ENCODE results near the gene CFAP73. TPM values are rescaled to one million over a fixed set of nuclear protein-coding genes. Genes with fewer than 3 reads are reported as not detected.

Gene CFAP73
- total RNA-seq, 1 donor from 2014 or later, result not detected

GRCh38 chr12:113171543-113171942, 22.0 kb downstream of the CFAP73 start:
- Histone ChIP-seq H3K4me2 (no peak overlapping the region), H4K20me1 (ENCODE audit: low read depth) (peaks cover 7% of the 10 kb centered on the region), H3K27me3 (no peaks in the 10 kb centered on the region), H3K36me3 (peaks cover 2% of the 10 kb centered on the region), H3K4me1 (no peaks in the 10 kb centered on the region), H3K9me3 (ENCODE audit: low read depth) (no peaks in the 10 kb centered on the region), H2AFZ (replicated peaks) (no peak overlapping the region), H3K79me2 (ENCODE audit: low read depth) (no peaks in the 10 kb centered on the region), H3F3A (ENCODE audit: low read depth) (peaks cover 6% of the 10 kb centered on the region), H3K27ac (no peak overlapping the region), H3K4me3 (no peak overlapping the region), H3K9ac (no peak overlapping the region)
- TF ChIP-seq EZH2phosphoT487 (IDR thresholded peaks at IDR 0.05), result no peak
- TF ChIP-seq EZH2 (IDR thresholded peaks at IDR 0.05), result no peak
- Mint-ChIP-seq H3K4me1 (no peaks in the 10 kb centered on the region), H3K27ac (no peak overlapping the region), H3K9me3 (no peaks in the 10 kb centered on the region), H3K27me3 (ENCODE audit: insufficient read depth, low read depth) (peaks cover 2% of the 10 kb centered on the region), H3K36me3 (peaks cover 24% of the 10 kb centered on the region), H3K4me3 (no peak overlapping the region)
- no peak for DNase-seq (ENCODE audit: low spot score)

DNA sequence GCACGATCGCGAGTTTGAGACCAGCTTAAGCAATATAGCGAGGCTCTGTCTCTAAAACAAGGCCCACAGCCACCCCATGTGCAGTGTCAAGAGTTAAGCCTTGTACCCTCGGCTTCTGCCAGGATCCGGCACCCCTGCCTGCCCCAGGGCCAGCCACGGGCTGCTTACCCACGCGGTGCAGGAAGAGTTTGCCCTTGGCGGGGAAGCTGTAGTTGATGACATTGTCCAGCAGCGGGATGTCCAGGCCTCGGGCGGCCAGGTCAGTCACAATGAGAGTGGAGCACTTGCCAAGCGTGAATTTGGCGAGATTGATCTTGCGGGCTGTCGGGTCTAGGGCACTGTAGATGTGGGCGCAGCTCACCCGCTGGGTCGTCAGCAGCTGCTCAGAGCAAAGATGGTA, 22.7 kb downstream of the CFAP73 start:
- Histone ChIP-seq H2AFZ (replicated peaks) (no peak overlapping the region), H3K4me1 (no peaks in the 10 kb centered on the region), H3K79me2 (ENCODE audit: low read depth) (no peaks in the 10 kb centered on the region), H3K27me3 (no peaks in the 10 kb centered on the region), H3K9ac (no peak overlapping the region), H3K27ac (no peak overlapping the region), H3K4me2 (no peak overlapping the region), H3K9me3 (ENCODE audit: low read depth) (no peaks in the 10 kb centered on the region), H3K36me3 (peaks cover 2% of the 10 kb centered on the region), H3F3A (ENCODE audit: low read depth) (peaks cover 6% of the 10 kb centered on the region), H4K20me1 (ENCODE audit: low read depth) (peaks cover 7% of the 10 kb centered on the region), H3K4me3 (no peak overlapping the region)
- Mint-ChIP-seq H3K9me3 (no peaks in the 10 kb centered on the region), H3K27ac (no peak overlapping the region), H3K36me3 (peaks cover 30% of the 10 kb centered on the region), H3K4me1 (no peaks in the 10 kb centered on the region), H3K27me3 (ENCODE audit: insufficient read depth, low read depth) (peaks cover 2% of the 10 kb centered on the region), H3K4me3 (no peak overlapping the region)
- DNase-seq (ENCODE audit: low spot score), result no peak
- no peak for TF ChIP-seq EZH2phosphoT487 (IDR thresholded peaks at IDR 0.05)
- TF ChIP-seq, protein P1, sequence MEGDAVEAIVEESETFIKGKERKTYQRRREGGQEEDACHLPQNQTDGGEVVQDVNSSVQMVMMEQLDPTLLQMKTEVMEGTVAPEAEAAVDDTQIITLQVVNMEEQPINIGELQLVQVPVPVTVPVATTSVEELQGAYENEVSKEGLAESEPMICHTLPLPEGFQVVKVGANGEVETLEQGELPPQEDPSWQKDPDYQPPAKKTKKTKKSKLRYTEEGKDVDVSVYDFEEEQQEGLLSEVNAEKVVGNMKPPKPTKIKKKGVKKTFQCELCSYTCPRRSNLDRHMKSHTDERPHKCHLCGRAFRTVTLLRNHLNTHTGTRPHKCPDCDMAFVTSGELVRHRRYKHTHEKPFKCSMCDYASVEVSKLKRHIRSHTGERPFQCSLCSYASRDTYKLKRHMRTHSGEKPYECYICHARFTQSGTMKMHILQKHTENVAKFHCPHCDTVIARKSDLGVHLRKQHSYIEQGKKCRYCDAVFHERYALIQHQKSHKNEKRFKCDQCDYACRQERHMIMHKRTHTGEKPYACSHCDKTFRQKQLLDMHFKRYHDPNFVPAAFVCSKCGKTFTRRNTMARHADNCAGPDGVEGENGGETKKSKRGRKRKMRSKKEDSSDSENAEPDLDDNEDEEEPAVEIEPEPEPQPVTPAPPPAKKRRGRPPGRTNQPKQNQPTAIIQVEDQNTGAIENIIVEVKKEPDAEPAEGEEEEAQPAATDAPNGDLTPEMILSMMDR (IDR thresholded peaks at IDR 0.05), result no peak
- no peak for TF ChIP-seq EZH2 (IDR thresholded peaks at IDR 0.05)

DNA sequence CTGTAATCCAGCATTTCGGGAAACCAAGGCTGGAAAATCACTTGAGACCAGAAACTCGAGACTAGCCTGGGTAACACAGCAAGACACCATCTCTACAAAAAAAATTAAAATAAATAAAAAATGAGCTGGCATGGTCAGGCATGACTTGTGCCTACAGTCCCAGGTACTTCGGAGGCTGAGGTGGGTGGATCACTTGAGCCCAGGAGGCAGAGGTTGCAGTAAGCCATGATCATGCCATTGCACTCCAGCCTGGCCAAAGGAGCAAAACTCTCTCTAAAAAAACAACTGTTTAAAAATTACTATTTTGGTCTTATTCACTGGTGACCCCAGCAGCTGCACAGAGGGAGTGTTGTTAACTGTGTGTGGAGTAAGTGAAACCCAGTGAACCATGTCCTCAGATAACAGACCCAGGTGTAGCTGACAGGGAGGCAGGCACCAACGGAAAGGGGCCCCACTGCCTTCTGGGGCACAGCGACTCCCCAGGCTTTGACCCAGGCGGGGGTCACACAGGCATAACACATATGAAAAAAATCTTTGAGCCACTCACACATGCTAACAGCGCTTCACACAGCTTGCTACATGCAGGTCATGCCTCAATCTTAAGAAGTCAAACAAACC, 23.7 kb downstream of the CFAP73 start:
- DNase-seq (ENCODE audit: low spot score), result no peak
- H3K4me1 Mint-ChIP-seq, result no peaks in the 10 kb centered on the region
- no peaks in the 10 kb centered on the region for H3K9me3 ChIP-seq (ENCODE audit: low read depth)
- H3F3A ChIP-seq (ENCODE audit: low read depth), result peaks cover 6% of the 10 kb centered on the region
- peaks cover 2% of the 10 kb centered on the region for H3K27me3 Mint-ChIP-seq (ENCODE audit: insufficient read depth, low read depth)
- no peaks in the 10 kb centered on the region for H3K4me1 ChIP-seq
- TF ChIP-seq, protein P1 (IDR thresholded peaks at IDR 0.05), result no peak
- no peak for TF ChIP-seq EZH2phosphoT487 (IDR thresholded peaks at IDR 0.05)
- no peak for TF ChIP-seq EZH2 (IDR thresholded peaks at IDR 0.05)
- no peaks in the 10 kb centered on the region for H3K79me2 ChIP-seq (ENCODE audit: low read depth)
- no peak overlapping the region for H3K4me3 ChIP-seq
- no peak overlapping the region for H3K4me3 Mint-ChIP-seq
- no peak overlapping the region for H3K9ac ChIP-seq
- H3K36me3 ChIP-seq, result peaks cover 6% of the 10 kb centered on the region
- no peak overlapping the region for H2AFZ ChIP-seq (replicated peaks)
- H4K20me1 ChIP-seq (ENCODE audit: low read depth), result peaks cover 7% of the 10 kb centered on the region
- H3K36me3 Mint-ChIP-seq, result peaks cover 40% of the 10 kb centered on the region
- no peaks in the 10 kb centered on the region for H3K9me3 Mint-ChIP-seq
- H3K27me3 ChIP-seq, result no peaks in the 10 kb centered on the region
- H3K4me2 ChIP-seq, result no peak overlapping the region
- H3K27ac Mint-ChIP-seq, result no peak overlapping the region
- no peak overlapping the region for H3K27ac ChIP-seq
